Islet of Langerhans (tissue), 1 donor: ENCODE data around the gene MED12L.
A peak's percentile ranks its signal among the peaks of the same experiment; 100 is the strongest.

Source experiments
- FAIRE-seq: peaks from one replicate; lab custom pipeline; 2011; peaks lifted over from hg19 to GRCh38; lab: Jason Lieb, UNC

Gene MED12L

GRCh38 chr3:151182349-151183079, 97.0 kb downstream of the MED12L start:
- FAIRE-seq, result no peak

DNA sequence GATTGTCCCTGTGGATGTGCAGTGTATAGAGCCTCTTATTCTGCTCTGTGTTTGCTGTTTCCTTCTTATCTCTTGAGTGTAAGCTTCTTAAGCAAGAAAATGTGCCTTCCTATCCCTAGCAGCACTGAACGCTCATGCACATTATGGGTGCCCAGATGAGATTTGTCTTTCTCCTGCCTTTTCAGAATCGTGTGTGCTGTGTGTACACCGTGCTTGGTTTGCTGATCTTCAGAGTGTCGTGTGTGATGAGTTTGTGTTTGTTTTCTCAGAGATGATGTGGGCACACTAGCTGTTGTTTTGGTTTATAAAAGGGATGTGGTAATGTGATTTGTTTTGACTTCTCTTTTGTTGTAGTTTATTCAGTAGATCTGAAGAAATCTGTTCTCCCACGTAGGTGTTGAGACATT, 97.8 kb downstream of the MED12L start:
- FAIRE-seq, result no peak

DNA sequence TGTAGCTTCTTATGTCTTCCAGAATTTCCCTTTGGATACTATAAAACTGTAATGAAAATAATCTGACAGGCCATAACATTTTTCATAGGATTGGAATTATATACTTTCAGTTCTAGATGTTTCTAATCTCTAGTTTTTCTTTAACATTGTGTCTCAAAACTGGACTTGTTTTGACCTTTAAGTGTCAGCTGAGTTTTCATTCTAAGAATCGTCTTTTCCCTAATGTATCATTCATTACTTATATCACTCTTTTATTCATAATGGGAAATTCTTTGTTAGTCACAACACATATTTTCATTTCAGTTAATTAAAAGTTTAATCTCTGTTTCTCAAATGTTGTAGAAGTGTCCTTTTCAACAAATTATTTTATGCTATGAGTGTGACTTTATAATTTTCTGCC, 105.6 kb downstream of the MED12L start:
- no peak for FAIRE-seq

- no peak for FAIRE-seq
These were observed 107.1 kb downstream of the MED12L start for GRCh38 chr3:151192545-151192944.

GRCh38 chr3:151195826-151196225, 110.4 kb downstream of the MED12L start:
- FAIRE-seq, result no peak

- FAIRE-seq, result no peak
These were observed 111.0 kb downstream of the MED12L start for GRCh38 chr3:151196434-151196833.

GRCh38 chr3:151197228-151197627, 111.8 kb downstream of the MED12L start:
- FAIRE-seq, result no peak

DNA sequence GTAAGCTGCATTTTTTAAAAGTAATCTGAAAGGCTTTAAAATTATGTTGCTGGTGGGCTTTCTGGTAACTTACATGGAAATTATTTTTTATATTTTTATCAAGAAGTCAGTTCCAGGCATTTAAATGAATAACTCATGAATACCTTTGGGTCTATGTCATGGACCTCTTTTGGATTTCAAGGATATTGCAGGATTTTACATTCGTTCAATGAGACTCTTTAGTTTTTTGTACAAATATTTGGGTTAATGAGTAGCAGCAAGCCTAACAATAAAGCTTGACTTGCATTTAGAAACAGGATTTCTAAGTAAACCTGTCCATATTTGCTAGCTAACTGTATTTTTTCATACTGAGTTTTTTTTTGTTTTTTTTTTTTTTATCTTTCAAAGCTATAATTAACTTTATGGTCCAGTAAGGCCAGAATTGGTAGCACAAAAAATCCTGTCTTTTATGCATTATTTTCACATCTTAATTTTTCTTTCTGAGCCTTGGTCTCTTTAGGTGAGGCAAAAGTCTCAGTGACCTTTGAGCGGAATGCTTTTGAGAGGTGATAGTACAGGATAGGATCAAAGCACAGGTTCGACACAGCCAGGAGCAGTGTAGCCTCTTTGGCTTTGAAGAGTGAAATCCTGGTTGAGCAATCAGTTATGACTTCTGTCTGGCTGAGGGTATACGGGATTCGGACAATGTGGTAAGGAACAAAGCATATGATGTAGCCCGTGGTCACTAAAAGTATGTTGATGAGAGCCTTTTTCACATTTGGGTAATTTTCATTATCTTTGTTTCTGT, 112.7 kb downstream of the MED12L start:
- no peak for FAIRE-seq

- no peak for FAIRE-seq
These were observed 113.4 kb downstream of the MED12L start for GRCh38 chr3:151198849-151199248.

DNA sequence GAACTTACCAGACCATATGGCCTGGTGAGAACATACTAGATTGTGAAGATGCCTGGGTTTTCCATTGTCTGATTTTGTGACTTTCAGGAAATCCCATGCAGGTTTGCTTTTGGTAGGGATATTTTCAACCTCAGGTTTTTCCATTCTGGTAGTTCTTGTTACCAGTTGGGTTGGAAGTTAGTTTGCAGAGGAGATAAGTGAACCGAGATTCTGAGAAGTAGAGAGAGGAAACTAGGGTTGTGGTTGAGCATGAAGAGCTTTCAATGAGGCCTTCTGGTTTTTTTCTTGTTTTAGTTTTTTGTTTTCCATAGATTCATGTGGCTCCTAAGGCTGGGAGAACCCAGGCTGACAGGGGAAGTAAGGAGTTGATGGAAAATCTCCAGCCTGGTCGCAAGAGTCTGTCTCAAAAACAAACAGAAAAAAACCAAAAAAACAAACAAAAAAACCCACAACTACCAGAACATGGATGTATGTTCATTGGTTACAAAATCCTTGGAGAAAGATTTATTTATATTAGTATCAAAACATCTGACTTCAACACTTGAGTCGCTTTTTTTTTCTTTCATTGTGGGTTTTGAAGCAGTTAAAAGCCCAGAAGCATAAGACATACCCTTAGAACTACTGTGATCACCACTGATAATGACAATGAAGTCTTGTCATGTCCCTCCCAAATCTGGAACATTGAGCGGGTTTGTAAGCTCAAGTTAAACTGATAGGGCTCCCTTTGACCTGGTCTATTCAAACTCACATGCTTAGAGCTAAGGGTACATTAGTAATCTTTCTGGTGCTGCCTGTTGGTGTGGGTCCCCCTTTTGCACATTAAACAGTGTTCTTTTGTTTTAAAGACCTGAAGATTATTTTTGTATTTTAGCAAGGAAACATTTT, 114.3 kb downstream of the MED12L start:
- no peak for FAIRE-seq

DNA sequence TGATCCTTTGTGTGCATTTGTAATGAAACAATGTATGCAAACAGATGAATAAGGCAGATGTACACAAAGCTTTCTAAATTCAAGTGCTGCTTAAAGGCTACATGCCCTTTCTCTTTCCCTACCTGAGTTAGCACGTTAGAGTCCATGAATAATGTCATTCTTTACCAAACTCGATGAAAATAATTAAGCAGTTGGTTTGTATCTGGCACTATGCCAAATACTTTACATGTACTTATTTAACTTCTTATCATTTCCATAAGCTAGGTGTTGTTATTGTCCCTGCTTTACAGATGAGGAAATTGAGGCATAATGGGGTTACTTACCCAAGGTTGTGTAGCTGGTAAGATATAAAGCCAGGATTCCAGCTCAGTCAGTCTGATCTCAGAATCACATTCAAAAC, 115.1 kb downstream of the MED12L start:
- no peak for FAIRE-seq

GRCh38 chr3:151201051-151201730, 115.7 kb downstream of the MED12L start:
- FAIRE-seq, result no peak

DNA sequence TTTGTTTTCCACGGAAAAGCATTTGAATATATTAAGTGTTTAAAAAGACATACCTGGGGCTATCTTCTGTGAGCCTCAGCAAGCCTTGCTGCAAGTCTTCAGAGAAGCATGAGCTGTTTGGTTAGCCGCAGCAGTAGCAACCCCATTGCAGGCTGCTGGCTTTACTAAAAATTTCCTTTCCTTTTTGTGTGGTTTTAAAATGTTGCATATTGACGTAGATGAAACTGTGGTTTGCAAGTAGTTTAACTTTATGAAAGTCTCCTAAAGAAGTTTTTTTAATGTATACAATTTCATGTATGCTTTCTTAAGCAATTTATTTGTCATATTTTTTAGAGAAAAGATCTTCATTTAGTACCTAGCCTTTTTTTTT, 117.6 kb downstream of the MED12L start, which contains the start of gene GPR171:
GPR171 (minus strand) TSS at position 166 of the 370 bp plus-strand sequence. CDS start 3,830 bp downstream, outside the sequence.
- FAIRE-seq, result peak; percentile 68

GRCh38 chr3:151204530-151205402, 119.3 kb downstream of the MED12L start:
- no peak for FAIRE-seq

DNA sequence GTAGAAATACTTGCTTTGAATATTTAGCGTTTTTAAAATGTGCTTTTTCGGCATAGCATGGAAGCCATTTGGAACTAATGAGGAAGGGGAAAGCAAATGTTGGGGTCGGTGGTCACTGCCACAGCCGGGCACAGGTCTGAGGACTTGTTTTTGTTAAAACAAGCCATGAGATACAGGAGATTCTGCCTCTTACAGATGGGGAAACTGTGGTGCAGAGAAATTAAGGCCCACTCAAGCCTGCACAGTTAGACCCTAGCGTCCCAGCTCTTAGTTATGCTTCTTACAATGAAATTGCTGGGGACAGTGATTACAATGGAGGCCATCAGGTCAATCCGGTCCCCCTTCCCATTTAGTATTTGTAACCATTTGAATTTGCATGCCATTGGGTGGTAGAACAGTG, 120.0 kb downstream of the MED12L start:
- FAIRE-seq, result no peak

DNA sequence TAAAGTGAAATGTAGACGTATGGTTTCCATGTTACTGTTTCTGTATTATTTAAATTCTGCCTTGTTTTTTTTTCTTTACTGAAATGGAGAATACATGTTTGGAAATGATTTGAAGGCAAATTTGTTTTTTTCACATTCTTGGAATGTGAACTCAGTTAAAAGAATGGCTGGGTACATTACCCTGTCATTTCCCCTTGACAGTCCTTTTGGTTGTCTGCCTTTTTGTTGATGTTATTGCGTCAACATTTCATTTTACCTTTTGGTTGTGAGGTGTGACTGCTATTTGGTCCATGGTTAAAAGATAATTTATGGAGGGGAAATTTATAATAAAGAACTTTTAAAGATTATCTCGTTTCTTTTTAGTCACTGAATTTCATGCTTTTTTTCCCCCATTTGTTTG, 120.7 kb downstream of the MED12L start:
- FAIRE-seq, result no peak

- no peak for FAIRE-seq
These were observed 124.2 kb downstream of the MED12L start for GRCh38 chr3:151209654-151210053.

DNA sequence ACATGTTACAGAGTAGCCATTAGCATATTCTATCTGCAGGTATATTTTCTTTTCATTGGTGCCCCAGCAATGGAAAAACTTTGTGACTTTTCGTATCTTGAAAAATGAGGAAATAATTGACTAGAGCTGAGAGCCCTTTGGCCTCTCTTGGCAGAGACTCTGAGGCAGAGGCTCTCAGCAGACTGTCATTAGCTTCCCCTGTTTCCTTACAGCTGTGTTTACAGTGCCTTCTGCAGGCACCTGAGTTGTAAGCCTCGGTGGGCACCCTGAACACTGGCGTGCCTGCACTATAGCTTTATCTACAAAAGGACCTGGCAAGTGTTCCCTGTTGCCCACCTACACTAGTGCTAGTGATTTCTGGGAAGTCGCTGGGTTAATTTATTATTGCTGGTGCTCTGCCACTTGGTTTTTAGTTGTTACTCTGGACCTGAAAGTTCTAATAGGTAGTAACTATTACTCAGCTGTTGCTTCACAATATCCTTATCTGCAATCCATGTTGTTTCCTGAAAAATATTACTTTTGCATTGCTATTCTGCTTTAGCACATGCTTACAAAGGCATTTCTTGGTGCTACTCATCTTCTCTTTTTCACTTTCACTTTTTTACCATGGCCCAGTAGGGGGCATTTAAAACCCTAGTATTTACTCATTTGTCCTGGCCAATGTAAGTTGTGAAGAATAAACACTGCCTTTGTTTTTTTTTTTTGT, 125.4 kb downstream of the MED12L start:
- FAIRE-seq, result no peak

DNA sequence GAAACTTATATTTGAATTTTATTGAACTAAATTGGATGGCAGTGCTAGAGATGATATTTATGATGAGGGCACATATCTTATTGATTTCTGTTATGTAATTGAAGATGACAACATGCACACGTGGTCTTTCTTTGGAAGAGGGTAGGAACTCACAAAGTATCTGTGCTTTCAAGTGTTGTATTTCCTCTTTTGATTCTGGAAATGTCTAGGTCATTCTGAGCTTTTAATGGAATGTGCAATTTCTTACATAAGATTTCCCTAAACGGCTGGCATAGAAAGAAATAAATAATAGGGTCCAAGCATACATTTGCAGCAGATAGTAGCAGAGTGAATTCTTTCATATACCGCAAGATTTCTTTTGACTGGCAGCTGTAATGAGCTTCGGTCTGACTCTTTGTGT, 127.7 kb downstream of the MED12L start:
- FAIRE-seq, result no peak

DNA sequence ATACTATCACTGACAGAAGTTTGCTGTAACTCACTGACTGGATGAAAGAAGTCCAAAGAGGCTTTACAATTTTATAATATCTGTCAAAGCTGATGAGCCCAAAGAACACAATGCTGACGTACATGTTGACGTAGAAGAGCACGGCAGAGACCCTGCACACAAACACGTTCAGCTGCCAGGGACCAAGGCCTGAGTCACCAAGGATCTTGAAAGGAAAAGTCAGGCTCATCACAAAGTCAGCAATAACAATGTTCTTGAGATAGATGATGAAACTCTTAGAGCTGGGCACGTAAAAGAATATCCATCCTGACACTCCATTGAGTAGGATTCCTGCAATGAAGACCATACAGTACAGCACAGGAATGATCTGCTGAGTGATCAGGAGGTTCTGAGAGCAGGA, 128.4 kb downstream of the MED12L start:
- no peak for FAIRE-seq
